Ramos (cell line): ENCODE data around the gene PHF21A.
"Not testable (repeated sequence)": the region's sequence is repeated elsewhere in the genome, so short reads cannot be mapped to it uniquely, and the experiment has no call there.

Source experiments
- in situ Hi-C: fragments of 300-500 bp; cut with MboI; formaldehyde crosslinking; loops from one replicate; pipeline ENCODE4 v1.14.3; 2022; ENCODE audit warnings: low sequenced_read_pairs; ENCODE audit not compliant: unreplicated experiment

PHF21A gene

GRCh38 chr11:46121724-46122477 lies 647 bp upstream of the PHF21A start:
- in situ Hi-C loops, result no loop called here

DNA sequence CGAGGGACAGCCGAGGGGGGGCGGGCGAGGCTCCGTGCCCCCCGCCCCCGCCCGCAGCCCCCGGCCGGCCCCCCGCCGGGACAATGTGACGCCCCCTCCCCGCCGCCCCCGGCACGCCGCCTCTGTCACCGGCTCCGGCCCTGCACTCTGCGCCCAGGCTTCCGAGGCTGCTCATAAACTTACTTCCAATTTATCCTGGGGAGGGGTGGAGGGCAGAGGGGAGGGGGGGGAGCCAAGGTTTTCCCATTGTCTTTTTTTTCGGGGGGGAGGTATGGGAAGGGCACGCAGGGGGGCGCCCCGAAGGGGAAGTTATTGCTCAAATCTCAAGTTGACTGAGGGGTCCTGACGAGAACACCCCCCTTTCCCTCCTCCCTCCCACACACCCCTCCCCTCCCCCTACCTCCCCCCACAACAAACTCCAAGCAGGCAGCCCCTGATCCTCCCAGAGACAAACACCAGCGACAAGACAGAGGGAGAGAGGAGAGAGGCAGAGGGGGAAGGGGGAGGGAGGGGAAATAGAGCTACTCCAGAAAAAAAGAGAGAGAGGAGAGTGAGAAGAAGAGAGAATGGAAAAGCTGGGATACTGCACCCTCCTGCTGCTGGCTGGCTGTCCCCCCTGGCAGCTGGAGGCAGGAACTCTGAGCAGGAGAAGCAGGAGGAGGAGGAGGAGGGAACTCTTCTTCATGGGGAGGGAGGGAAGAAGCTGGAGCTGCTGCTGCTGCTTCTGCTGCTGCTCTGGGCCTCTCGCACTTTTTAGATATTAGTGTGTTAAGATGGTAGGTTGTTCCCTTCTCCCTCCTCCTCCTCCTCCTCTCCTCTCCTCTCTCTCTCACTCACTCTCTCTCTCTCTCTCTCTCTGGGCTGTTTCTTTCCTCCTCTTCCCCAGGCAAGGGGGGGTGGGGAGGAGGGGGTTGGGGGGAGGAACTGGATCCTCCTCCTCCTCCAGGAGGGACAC lies 631 bp downstream of the PHF21A start:
- in situ Hi-C loops, result no loop called here

DNA sequence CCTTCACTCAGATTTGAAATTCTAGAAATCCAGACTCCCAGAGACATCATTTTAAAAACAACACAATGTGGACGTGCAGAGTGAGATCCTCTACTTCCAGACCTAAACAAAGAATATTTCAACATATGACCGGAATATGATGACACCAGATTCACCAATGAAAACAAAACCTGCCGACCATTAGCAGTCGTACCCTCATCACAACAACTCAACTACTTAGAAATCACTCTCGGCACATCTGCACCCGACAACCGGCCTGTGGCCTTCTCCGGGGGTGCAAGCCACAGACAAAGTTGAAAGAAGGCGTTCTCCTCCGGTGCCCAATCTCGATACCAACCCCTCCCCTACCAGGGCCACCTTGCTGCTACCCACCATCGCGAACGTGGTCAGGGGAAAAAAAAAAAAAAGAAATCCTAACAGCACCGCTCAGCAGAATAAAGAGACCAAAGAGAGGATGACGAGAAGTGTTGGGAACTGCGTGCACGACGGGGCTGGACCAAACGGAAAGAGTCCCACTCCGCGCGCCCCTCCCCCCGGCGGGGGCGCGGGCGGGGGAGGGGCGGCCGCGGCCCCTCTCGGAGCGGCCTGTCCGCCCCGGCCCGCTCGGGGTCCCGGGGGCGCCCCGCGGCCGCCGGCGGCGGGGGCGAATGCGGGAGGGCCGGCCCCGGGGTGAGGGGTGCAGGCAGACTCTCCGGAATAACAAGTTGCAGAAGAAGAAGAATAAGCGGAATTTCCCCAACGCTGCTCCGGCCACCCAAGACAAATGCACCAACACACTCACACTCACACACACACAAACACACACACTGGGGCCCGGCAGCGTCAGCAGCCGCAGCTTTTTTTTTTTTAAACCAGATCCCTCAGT lies 1.7 kb downstream of the PHF21A start:
- in situ Hi-C loops, result no loop called here

DNA sequence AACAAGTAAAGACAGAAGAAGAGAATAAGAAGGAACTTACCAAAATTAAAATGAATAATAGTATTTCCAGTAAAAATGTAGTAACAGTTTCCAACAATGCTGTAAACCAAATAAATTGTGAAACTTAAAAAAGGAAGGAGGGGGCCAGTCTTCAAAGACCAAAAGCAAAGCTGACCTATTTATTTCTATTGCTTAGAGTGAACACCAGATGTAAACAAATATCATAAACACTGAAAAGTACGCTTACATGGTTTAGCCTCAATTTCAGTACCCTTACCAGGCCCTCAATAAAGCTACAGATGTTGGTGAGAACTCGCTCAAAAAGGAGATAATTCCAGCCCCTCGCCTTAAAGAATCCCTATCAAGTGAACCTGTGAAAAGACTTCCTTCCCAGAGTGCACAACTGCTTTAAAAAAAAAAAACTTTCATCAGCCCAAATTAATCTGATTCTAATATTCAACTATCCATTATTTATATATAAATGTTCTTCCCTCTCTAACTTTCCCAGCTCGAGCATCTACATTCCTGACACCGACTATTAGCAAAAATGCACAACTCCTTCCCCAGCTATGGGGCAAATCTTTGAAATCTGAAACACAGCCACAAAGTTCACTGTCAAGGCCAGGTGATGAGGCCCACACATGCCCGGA lies 2.4 kb downstream of the PHF21A start:
- in situ Hi-C loops, result no loop called here

DNA sequence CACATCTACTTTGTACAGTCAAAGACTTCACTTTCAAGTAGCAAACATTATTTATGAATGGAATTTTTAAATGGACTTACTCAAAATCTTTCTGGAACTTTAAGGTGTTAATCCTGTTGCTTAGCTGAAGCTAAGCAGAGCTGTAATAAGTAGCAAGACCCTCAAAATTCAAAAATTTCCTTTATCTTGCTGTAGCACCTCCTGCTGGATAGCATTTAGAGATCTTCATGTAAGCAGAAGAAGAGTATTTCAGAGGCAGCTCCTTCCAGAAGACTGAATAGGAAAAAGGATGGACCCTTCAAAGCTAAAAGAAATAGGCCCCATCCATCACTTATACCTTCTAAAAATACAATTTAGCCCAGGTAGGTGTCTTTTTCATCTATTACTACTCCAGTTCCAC lies 3.4 kb downstream of the PHF21A start:
- in situ Hi-C loops, result no loop called here

DNA sequence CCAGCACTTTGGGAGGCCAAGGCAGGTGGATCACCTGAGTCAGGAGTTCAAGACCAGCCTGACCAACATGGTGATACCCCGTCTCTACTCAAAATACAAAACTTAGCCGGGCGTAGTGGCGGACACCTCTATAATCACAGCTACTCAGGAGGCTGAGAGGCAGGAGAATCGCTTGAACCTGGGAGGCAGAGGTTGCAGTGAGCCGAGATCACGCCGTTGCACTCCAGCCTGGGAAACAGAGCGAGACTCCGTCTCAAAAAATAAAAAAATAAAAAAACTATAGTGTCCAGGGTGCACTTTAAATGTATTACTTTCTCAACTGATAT lies 4.6 kb downstream of the PHF21A start:
- in situ Hi-C loops, result not testable (repeated sequence)

- in situ Hi-C loops, result no loop called here
These were observed 5.1 kb downstream of the PHF21A start for GRCh38 chr11:46116007-46116711.

DNA sequence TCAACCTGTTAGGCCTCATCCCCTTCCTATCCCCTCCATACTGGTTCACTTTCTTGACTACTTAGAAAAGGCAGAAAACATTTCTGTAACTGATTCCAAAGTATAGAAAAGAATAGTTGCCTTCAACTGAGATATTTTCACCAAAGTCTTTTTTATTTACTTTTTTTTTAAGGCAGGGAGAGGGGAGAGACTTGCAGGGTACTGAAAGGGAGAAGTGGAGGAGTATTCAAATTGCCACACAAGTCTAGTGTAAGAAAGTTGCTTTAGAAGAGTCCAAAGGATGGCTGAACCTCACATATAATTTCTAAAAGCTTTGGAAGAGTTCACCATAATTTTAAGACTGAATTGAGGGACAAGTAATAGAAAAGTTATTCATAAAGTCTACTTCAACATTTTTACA lies 6.3 kb downstream of the PHF21A start:
- in situ Hi-C loops, result no loop called here

GRCh38 chr11:46114378-46114777 lies 6.9 kb downstream of the PHF21A start:
- in situ Hi-C loops, result no loop called here

DNA sequence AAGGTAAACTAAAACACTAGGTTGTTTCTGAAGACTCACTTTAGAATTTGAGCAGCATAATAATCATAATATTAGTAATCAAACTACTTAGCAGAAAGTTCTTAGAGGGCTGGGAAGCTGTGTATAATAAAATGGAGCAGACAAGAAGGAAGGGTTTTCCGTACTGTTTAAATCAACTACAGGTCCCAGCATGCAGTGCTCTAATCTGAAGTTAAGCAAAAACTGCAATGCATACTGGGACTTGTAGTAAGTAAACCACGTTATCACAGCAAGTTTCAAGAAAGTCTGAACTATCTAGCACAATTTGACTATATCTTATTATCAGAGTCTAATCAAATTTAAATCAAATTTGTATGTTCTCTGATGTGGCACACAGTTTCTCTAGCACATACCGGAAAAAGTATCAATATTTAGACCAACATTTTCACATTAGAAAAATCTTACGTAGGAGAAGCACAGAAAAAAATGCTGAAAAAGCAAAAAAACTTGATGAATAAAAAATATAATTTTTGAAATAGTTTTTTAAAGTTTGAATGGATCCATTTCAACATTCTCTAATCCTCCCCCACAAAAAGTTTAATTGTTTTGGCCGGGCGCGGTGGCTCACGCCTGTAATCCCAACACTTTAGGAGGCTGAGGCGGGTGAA lies 8.2 kb downstream of the PHF21A start:
- in situ Hi-C loops, result no loop called here

DNA sequence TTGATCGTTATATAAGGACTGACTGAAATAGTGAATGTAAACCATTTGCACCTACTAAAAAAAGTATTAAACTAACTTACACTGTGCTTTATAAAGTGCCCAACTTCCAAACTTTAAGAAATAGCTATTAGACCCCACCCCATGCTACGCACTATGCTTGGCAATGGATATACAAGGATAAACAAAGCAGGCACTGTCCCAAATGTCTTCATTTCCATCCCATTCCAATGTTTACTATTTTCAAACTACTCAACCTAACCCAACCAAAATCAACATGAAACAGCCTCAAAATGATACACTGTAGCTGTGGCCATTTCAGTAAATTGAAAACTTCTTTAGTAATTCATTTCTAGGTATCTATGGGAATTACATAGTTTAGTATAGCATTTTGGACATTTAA lies 12.5 kb downstream of the PHF21A start:
- in situ Hi-C loops, result no loop called here

GRCh38 chr11:46107780-46108179 lies 13.5 kb downstream of the PHF21A start:
- in situ Hi-C loops, result no loop called here

DNA sequence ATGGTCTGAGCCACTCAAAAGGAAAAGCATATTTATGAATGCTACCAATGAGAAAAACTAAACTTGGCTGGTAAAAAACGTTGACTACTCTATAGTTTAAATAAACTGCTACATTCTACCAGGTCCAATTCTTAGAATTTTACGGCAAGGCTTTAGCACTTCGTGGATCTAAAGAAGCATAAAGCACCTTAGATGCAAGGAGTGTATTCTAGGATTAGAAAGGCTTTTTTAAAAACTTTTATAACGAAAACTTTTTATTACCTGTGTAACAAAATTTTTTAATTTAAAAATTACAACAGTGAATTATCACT lies 13.9 kb downstream of the PHF21A start:
- in situ Hi-C loops, result no loop called here

DNA sequence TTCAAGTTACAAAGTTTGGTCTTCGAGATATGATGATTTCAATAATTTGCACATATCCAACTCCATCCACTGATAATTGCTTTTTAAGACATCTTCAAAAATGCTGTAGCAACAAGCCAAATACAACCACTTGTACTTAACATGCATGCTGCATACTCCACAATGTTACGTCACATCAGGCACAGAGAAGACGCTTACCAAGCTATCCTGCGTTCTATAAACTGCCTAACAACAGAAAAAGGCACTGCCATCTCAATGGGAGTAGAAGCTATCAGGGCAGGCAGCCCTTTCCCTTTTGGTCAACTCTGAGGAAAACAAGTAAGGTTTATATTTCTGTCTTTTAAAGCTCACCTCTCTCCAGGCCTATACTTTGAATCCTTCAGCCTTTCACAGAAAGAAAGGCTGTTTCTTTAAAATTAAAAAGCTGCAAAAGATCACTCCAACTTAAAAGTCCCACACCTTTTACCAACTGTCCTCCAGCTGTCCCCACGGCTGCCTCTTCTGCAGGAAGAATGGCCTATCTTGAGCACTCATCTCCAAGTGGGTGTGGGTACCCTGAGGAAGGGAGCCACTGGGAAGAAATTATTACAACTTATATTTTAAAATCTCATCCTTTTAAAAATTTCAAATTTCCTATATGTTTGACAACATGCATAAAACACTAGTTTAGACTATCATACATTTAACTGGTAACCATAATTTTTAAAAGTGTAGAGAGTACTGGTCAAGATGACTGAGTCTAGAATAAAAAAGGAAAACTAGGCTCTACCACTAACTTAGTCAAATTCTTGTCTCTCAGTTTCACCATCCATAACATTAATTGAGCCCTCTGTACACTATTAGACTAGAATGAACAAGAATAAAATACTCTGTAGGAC lies 14.5 kb downstream of the PHF21A start:
- in situ Hi-C loops, result no loop called here

DNA sequence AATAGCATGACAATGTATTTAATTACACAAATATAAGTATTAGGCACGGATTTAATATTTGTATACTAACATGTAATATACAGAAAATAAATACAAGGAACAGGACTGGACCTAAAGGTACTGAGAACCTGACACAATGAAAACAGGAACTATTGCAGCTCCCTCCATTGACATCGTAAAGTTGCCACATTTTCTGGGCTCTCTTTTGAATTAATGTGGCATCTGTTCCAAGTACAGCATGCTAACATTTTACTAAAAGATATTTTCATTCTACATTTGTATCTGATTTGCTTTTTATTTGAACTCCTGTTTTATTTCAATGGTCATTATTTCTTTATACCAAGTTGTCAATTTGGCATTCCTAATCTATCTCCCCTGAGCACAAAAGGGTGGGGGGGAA lies 15.3 kb downstream of the PHF21A start:
- in situ Hi-C loops, result no loop called here

- in situ Hi-C loops, result no loop called here
These were observed 16.1 kb downstream of the PHF21A start for GRCh38 chr11:46105134-46105628.

GRCh38 chr11:46102843-46103242 lies 18.4 kb downstream of the PHF21A start:
- in situ Hi-C loops, result no loop called here

DNA sequence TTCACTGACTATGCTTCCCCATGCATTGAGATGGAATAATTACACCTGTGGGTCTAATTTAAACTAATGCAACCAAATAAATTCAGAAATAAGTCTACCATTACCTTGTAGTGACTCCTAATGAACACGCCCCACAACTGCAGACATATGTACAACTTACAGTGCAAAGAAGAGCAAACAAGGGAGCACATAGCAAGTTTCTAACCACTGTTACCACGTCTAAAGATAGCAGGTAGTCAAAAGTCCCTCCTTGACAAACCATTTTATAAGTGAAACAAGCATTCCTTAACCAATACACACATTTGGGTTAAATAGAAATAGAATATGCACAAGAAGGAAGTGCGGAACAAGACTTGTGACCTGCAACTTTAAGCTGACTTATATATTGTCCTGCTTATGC lies 20.6 kb downstream of the PHF21A start:
- in situ Hi-C loops, result no loop called here
